B cell (primary cell): Measurements from ENCODE around the gene SLITRK2.

Experiments
- EZH2 ChIP-seq: IDR thresholded peaks from 2 replicates; pipeline ENCODE4 v1.6.1; 2012; ENCODE audit warnings: borderline replicate concordance, low read depth, mild to moderate bottlenecking, moderate library complexity, low read length; ENCODE audit not compliant: insufficient read depth, poor library complexity, severe bottlenecking
- TF ChIP-seq, protein P1 (sequence below): fragments of 200-600 bp; IDR thresholded peaks from one replicate; pipeline ENCODE4 v1.8.0; 2022; ENCODE audit warnings: antibody characterized with exemption, mild to moderate bottlenecking

- TF ChIP-seq, protein P1, sequence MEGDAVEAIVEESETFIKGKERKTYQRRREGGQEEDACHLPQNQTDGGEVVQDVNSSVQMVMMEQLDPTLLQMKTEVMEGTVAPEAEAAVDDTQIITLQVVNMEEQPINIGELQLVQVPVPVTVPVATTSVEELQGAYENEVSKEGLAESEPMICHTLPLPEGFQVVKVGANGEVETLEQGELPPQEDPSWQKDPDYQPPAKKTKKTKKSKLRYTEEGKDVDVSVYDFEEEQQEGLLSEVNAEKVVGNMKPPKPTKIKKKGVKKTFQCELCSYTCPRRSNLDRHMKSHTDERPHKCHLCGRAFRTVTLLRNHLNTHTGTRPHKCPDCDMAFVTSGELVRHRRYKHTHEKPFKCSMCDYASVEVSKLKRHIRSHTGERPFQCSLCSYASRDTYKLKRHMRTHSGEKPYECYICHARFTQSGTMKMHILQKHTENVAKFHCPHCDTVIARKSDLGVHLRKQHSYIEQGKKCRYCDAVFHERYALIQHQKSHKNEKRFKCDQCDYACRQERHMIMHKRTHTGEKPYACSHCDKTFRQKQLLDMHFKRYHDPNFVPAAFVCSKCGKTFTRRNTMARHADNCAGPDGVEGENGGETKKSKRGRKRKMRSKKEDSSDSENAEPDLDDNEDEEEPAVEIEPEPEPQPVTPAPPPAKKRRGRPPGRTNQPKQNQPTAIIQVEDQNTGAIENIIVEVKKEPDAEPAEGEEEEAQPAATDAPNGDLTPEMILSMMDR, result no peak
- TF ChIP-seq EZH2, result no peak
Observed at GRCh38 chrX:145848448-145848847, 30.8 kb downstream of the SLITRK2 start.
